ENCODE results near the gene ACBD7. TPM values are rescaled to one million over a fixed set of nuclear protein-coding genes. Genes with fewer than 3 reads are reported as not detected.

The ACBD7 gene
- polyA plus RNA-seq, 3 donors: 5.8 to 8.4 (median 6.8) TPM

- DNase-seq (ENCODE audit: extremely low read depth in 1 of 11, low read depth in 9 of 11, low spot score in 4 of 11): no peak
Observed at GRCh38 chr10:15099886-15100285, 11.3 kb upstream of the ACBD7 start.

- DNase-seq (ENCODE audit: extremely low read depth in 1 of 11, low read depth in 9 of 11, low spot score in 4 of 11): peak; percentile 86 to 96 (median 93)
Observed at GRCh38 chr10:15097011-15097812, 8.6 kb upstream of the ACBD7 start, which contains the start of gene RPP38. Gene RPP38, plus strand, starts transcription at chr10:15097355. Its CDS starts 5,960 bp downstream, at chr10:15103315.

- no peak for DNase-seq (ENCODE audit: extremely low read depth in 1 of 11, low read depth in 9 of 11, low spot score in 4 of 11)
Observed at GRCh38 chr10:15096661-15097010, 8.1 kb upstream of the ACBD7 start.

- DNase-seq (ENCODE audit: extremely low read depth in 1 of 11, low read depth in 9 of 11, low spot score in 4 of 11): no peak
Observed at GRCh38 chr10:15092855-15093408, 4.4 kb upstream of the ACBD7 start.

- DNase-seq (ENCODE audit: extremely low read depth in 1 of 11, low read depth in 9 of 11, low spot score in 4 of 11): no peak
Observed at GRCh38 chr10:15091418-15091817, 2.8 kb upstream of the ACBD7 start.

- peak; percentile 45 to 90 (median 68) for DNase-seq (ENCODE audit: extremely low read depth in 1 of 11, low read depth in 9 of 11, low spot score in 4 of 11)
Observed at GRCh38 chr10:15084502-15084922, 4.1 kb downstream of the ACBD7 start.

- no peak for DNase-seq (ENCODE audit: extremely low read depth in 1 of 11, low read depth in 9 of 11, low spot score in 4 of 11)
Observed at GRCh38 chr10:15083674-15084501, 4.7 kb downstream of the ACBD7 start.

GRCh38 chr10:15075421-15075820, 13.2 kb downstream of the ACBD7 start:
- no peak for DNase-seq (ENCODE audit: extremely low read depth in 1 of 11, low read depth in 9 of 11, low spot score in 4 of 11)

- DNase-seq (ENCODE audit: extremely low read depth in 1 of 11, low read depth in 9 of 11, low spot score in 4 of 11): no peak
Observed at GRCh38 chr10:15072358-15072757, 16.2 kb downstream of the ACBD7 start.

- DNase-seq (ENCODE audit: extremely low read depth in 1 of 11, low read depth in 9 of 11, low spot score in 4 of 11): no peak
Observed at GRCh38 chr10:15069230-15069629, 19.3 kb downstream of the ACBD7 start.

GRCh38 chr10:15068802-15069201, 19.8 kb downstream of the ACBD7 start:
- no peak for DNase-seq (ENCODE audit: extremely low read depth in 1 of 11, low read depth in 9 of 11, low spot score in 4 of 11)

GRCh38 chr10:15067154-15067553, 21.4 kb downstream of the ACBD7 start:
- no peak for DNase-seq (ENCODE audit: extremely low read depth in 1 of 11, low read depth in 9 of 11, low spot score in 4 of 11)

- no peak for DNase-seq (ENCODE audit: extremely low read depth in 1 of 11, low read depth in 9 of 11, low spot score in 4 of 11)
Observed at GRCh38 chr10:15060638-15061037, 27.9 kb downstream of the ACBD7 start.

- DNase-seq (ENCODE audit: extremely low read depth in 1 of 11, low read depth in 9 of 11, low spot score in 4 of 11): no peak
Observed at GRCh38 chr10:15059914-15060313, 28.7 kb downstream of the ACBD7 start.

- no peak for DNase-seq (ENCODE audit: extremely low read depth in 1 of 11, low read depth in 9 of 11, low spot score in 4 of 11)
Observed at GRCh38 chr10:15058689-15059088, 29.9 kb downstream of the ACBD7 start.

- no peak for DNase-seq (ENCODE audit: extremely low read depth in 1 of 11, low read depth in 9 of 11, low spot score in 4 of 11)
Observed at GRCh38 chr10:15053061-15053460, 35.5 kb downstream of the ACBD7 start.

- DNase-seq (ENCODE audit: extremely low read depth in 1 of 11, low read depth in 9 of 11, low spot score in 4 of 11): no peak
Observed at GRCh38 chr10:15052121-15052520, 36.5 kb downstream of the ACBD7 start.

- no peak for DNase-seq (ENCODE audit: extremely low read depth in 1 of 11, low read depth in 9 of 11, low spot score in 4 of 11)
Observed at GRCh38 chr10:15049533-15049932, 39.0 kb downstream of the ACBD7 start.

GRCh38 chr10:15046626-15047025, 42.0 kb downstream of the ACBD7 start:
- peak; percentile 7 to 40 (median 21) for DNase-seq (ENCODE audit: extremely low read depth in 1 of 11, low read depth in 9 of 11, low spot score in 4 of 11)

GRCh38 chr10:15045380-15045779, 43.2 kb downstream of the ACBD7 start:
- no peak for DNase-seq (ENCODE audit: extremely low read depth in 1 of 11, low read depth in 9 of 11, low spot score in 4 of 11)

Measured in renal cortex interstitium (tissue), 11 donors.